ENCODE data around the gene MTX1. TPM values are rescaled to one million over a fixed set of nuclear protein-coding genes. Genes with fewer than 3 reads are reported as not detected.
A peak's percentile ranks its signal among the peaks of the same experiment; 100 is the strongest.

MTX1 gene
- total RNA-seq, 3 donors from 2014 or later (not counting 1 experiment from before 2014, with no cell fraction given) = 22.3 to 28.5 (median 27.9) TPM

DNA sequence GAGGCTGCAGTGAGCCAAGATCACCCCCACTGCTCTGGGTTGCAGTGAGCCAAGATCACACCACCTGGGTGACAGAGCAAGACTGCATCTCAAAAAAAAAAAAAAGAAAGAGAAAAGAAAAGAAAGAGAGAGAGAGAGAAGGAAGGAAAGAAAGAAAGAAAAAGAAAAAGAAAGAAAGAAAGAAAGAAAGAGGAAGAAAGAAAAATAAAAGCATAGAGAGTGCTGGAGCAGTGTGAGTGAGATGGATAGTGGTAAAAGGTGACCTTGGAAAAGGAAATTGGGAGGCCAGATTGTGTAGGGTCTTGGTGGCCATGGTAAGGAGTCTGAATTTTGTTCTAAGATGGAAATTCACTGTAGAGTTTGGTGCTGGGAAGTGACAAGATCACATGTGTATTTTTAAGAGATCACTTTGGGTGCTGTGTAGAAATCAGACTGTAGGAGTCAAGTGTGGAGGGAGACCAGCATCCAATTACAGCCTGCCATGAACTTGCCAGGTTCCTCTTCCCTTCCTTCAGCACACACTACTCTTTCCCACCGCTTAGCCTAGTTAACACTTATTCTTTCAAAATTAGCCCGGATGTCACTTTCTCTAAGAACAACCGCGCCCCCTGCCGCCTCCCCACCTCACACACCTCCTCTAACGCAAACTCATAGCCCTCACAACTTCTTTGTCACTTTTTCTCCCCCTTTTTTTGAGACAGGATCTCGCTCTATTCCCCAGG is 17.9 kb downstream of the MTX1 start:
- peak overlapping the region; percentile 85 to 96 for H3K27ac Mint-ChIP-seq
- ATAC-seq = peak; percentile 38 to 68 (median 51)
- no peaks in the 10 kb centered on the region for H3K9me3 ChIP-seq (ENCODE audit: control insufficient read depth, insufficient read depth, low read length)
- peaks cover 26% of the 10 kb centered on the region for H3K4me1 ChIP-seq (ENCODE audit: control insufficient read depth, insufficient read depth, low read length)
- TF ChIP-seq, protein P1, sequence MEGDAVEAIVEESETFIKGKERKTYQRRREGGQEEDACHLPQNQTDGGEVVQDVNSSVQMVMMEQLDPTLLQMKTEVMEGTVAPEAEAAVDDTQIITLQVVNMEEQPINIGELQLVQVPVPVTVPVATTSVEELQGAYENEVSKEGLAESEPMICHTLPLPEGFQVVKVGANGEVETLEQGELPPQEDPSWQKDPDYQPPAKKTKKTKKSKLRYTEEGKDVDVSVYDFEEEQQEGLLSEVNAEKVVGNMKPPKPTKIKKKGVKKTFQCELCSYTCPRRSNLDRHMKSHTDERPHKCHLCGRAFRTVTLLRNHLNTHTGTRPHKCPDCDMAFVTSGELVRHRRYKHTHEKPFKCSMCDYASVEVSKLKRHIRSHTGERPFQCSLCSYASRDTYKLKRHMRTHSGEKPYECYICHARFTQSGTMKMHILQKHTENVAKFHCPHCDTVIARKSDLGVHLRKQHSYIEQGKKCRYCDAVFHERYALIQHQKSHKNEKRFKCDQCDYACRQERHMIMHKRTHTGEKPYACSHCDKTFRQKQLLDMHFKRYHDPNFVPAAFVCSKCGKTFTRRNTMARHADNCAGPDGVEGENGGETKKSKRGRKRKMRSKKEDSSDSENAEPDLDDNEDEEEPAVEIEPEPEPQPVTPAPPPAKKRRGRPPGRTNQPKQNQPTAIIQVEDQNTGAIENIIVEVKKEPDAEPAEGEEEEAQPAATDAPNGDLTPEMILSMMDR (IDR thresholded peaks at IDR 0.05) = peak; percentile 71
- no peaks in the 10 kb centered on the region for H3K36me3 ChIP-seq (ENCODE audit: control insufficient read depth, insufficient read depth, low read length)
- 0% methylated on average over 7 of the region's 7 CpGs for WGBS (ENCODE audit: insufficient coverage)
- no peaks in the 10 kb centered on the region for H3K27me3 Mint-ChIP-seq (ENCODE audit: low read depth in 2 of 2)
- peak overlapping the region; percentile 79 for H3K4me3 ChIP-seq (ENCODE audit: low read length)
- H3K4me3 Mint-ChIP-seq = peak overlapping the region; percentile 86
- intact Hi-C loops (cut with micrococcal nuclease) = loop anchor here (1.0 to 5.0 kb wide), 3 partner anchors 19 to 49 kb away; partner anchors contain the start of gene THBS3
- no peaks in the 10 kb centered on the region for H3K36me3 Mint-ChIP-seq
- H3K4me1 Mint-ChIP-seq = peaks cover 12 to 17% of the 10 kb centered on the region in 2 donors
- no peaks in the 10 kb centered on the region for H3K9me3 Mint-ChIP-seq
- H3K27ac ChIP-seq (ENCODE audit: low read length) = peak overlapping the region; percentile 86
- DNase-seq = peak; percentile 73 to 90
- no peaks in the 10 kb centered on the region for H3K27me3 ChIP-seq (ENCODE audit: control insufficient read depth, insufficient read depth, low read length)

DNA sequence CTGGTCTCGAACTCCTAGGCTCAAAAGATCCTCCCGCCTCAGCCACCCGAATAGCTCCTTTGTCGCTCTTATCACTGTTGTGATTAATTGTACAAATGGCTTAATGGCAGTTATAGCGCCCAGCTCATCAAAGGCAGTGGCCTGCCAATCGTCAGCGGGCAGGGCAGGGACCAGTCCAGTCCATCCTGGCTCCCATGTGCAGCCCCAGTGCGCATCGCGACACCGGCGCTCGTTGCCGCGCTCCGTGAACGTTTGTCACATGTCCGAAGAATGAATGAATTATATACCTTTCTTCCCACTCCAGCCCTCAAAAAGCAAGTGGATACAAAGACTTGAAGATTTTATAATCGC is 18.4 kb downstream of the MTX1 start:
- H3K27ac ChIP-seq (ENCODE audit: low read length) = peak overlapping the region; percentile 86
- TF ChIP-seq, protein P1 (IDR thresholded peaks at IDR 0.05) = peak; percentile 43
- WGBS (ENCODE audit: insufficient coverage) = under 1% methylated on average over 18 of the region's 19 CpGs

DNA sequence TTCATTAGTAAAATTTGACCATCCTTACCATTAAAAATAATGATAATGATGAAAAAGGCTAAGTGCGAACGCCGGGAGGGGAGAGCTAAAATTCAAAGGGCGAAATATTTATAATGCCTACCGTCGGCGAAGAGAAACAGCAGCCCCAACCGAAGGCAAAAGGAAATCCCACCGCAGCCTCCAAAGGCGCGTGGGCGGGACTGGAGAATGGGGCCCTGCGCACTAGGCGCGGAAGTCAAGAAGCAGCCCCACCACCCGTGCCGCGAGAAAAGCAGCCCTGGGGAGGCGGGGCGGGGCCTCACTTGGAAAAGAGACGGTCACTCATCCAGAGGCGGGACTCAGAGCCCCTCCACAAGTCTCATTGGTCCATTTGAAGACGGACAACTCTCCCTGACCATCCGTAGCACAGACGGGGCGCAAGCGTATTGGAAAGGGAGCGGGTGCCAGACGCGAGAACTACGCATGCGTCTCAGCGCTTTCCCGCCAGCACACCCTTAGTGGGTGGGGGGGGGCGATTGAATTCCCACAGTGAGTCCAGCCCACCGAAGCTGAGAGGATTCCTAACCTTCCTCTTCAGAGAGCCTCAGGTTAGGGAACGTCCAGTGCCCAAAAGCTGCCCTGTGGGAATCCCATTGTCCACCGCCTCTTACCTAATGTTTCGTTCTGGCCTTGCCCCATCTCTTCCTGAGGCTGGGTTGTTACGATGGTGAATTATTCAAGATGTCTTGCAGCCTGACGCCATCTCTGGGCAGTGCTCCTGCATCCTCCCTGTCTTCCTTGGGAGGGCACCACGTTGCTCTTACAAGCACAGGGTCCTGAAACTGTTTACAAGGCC is 19.0 kb downstream of the MTX1 start:
- H3K4me3 ChIP-seq (ENCODE audit: low read length) = peak overlapping the region; percentile 79
- H3K27ac ChIP-seq (ENCODE audit: low read length) = peak overlapping the region; percentile 86
- Mint-ChIP-seq H3K4me3 (peak overlapping the region; percentile 86), H3K27ac (peak overlapping the region; percentile 85 to 96), H3K9me3 (no peaks in the 10 kb centered on the region), H3K27me3 (ENCODE audit: low read depth in 2 of 2) (no peaks in the 10 kb centered on the region), H3K4me1 (peaks cover 12 to 17% of the 10 kb centered on the region in 2 donors), H3K36me3 (no peaks in the 10 kb centered on the region)
- intact Hi-C loops (cut with micrococcal nuclease) = loop anchor here (5.0 kb wide), 2 partner anchors 35 to 50 kb away; no protein-coding TSS in a partner anchor
- H3K36me3 ChIP-seq (ENCODE audit: control insufficient read depth, insufficient read depth, low read length) = no peaks in the 10 kb centered on the region
- peak; percentile 94 to 99 (median 95) for ATAC-seq
- 2% methylated on average over 42 of the region's 42 CpGs for WGBS (ENCODE audit: insufficient coverage)
- H3K9me3 ChIP-seq (ENCODE audit: control insufficient read depth, insufficient read depth, low read length) = no peaks in the 10 kb centered on the region
- DNase-seq = peak; percentile 95 to 98
- H3K4me1 ChIP-seq (ENCODE audit: control insufficient read depth, insufficient read depth, low read length) = peaks cover 26% of the 10 kb centered on the region
- TF ChIP-seq, protein P1 (IDR thresholded peaks at IDR 0.05) = no peak
- H3K27me3 ChIP-seq (ENCODE audit: control insufficient read depth, insufficient read depth, low read length) = no peaks in the 10 kb centered on the region

More for the DNA sequence above, 18.4 kb downstream of the MTX1 start:
- H3K4me3 ChIP-seq (ENCODE audit: low read length) = peak overlapping the region; percentile 79
- Mint-ChIP-seq H3K27me3 (ENCODE audit: low read depth in 2 of 2) (no peaks in the 10 kb centered on the region), H3K9me3 (no peaks in the 10 kb centered on the region), H3K4me3 (peak overlapping the region; percentile 86), H3K36me3 (no peaks in the 10 kb centered on the region), H3K27ac (peak overlapping the region; percentile 85 to 96), H3K4me1 (peaks cover 12 to 17% of the 10 kb centered on the region in 2 donors)
- H3K27me3 ChIP-seq (ENCODE audit: control insufficient read depth, insufficient read depth, low read length) = no peaks in the 10 kb centered on the region
- intact Hi-C loops (cut with micrococcal nuclease) = loop anchor here (1.0 to 5.0 kb wide), 3 partner anchors 20 to 50 kb away; partner anchors contain the start of gene THBS3
- H3K4me1 ChIP-seq (ENCODE audit: control insufficient read depth, insufficient read depth, low read length) = peaks cover 26% of the 10 kb centered on the region
- H3K9me3 ChIP-seq (ENCODE audit: control insufficient read depth, insufficient read depth, low read length) = no peaks in the 10 kb centered on the region
- no peaks in the 10 kb centered on the region for H3K36me3 ChIP-seq (ENCODE audit: control insufficient read depth, insufficient read depth, low read length)
- ATAC-seq = peak in 2 of 3 donors; percentile 12
- no peak for DNase-seq

Measured in natural killer cell (primary cell).